Adrenal gland (tissue), 12 donors: ENCODE results near the gene ITIH3. TPM values are rescaled to one million over a fixed set of nuclear protein-coding genes. Genes with fewer than 3 reads are reported as not detected.

ENCODE experiments used
- DNase-seq, 7 donors: peaks; one replicate each; pipeline ENCODE4 v3.0.0-alpha.2; 2019 to 2020
- H3K27ac ChIP-seq, 5 donors: fragments of 200-600 bp; sonication (generic) in 4 of 5; 1 replicate in 3 of 5; 2 replicates in 2 of 5; pipeline versions ENCODE4 v1.5.1 to v1.8.0; 2016 to 2020; ENCODE audit warnings: mild to moderate bottlenecking in 1 of 5
- H3K27me3 ChIP-seq: fragments of 200-600 bp; 2 replicates; pipeline ENCODE4 v1.8.0; 2021
- H3K36me3 ChIP-seq, 2 donors: fragments of 200-600 bp; replicated peaks in 1 of 2; 1 replicate in 1 of 2; 2 replicates in 1 of 2; pipeline versions ENCODE4 v1.5.1 to v1.8.0; 2018 to 2022
- H3K4me1 ChIP-seq, 2 donors: fragments of 200-600 bp; replicated peaks in 1 of 2; 1 replicate in 1 of 2; 2 replicates in 1 of 2; pipeline versions ENCODE4 v1.5.1 to v1.8.0; 2018 to 2021
- H3K4me3 ChIP-seq, 4 donors: fragments of 200-600 bp; sonication (generic) in 3 of 4; one replicate each; pipeline ENCODE4 v1.5.1; 2016 to 2018
- H3K9me3 ChIP-seq, 3 donors: fragments of 200-600 bp; sonication (generic) in 1 of 3; replicated peaks in 1 of 3; 1 replicate in 2 of 3; 2 replicates in 1 of 3; pipeline versions ENCODE4 v1.5.1 to v1.8.0; 2016 to 2021
- POLR2A ChIP-seq, 2 donors: fragments of 450-650 bp; IDR thresholded peaks; one replicate each; pipeline ENCODE4 v1.6.1; 2017; ENCODE audit warnings: antibody characterized with exemption in 2 of 2, mild to moderate bottlenecking in 2 of 2, moderate library complexity in 1 of 2
- WGBS, 4 donors: extraction: QIAGEN DNeasy Blood & Tissue Kit in 2 of 4; methylation state at CpG; one replicate each; pipeline versions ENCODE4 v1.1.5 to v1.1.7; 2013 to 2017; 5-methylcytosine and 5-hydroxymethylcytosine counted together
- intact Hi-C, 2 donors: fragments of 100-400 bp; cut with DNase I; formaldehyde crosslinking; loops; one replicate each; pipeline versions ENCODE4 v1.14.1 to v1.15.0; 2022 to 2023
- microRNA-seq, 3 donors: library from miRNA; unstranded; fragments of <30 nt; microRNA quantifications; one replicate each; pipeline ENCODE4, GENCODE V29; 2017 to 2020
- polyA plus RNA-seq, 3 donors: library from polyadenylated mRNA; stranded (reverse); fragments of 200-250 nt in 2 of 3; fragments of 350-450 nt in 1 of 3; fragmentation: Illumina TruSeq in 1 of 3; extraction: RNeasy Lipid Tissue Mini Kit (QIAGEN cat#74804) in 1 of 3; gene quantifications; one replicate each; pipeline ENCODE4 v1.2.3, GENCODE V29; 2013 to 2014
- small RNA-seq, 2 donors: library from RNA; depleted of rRNA; stranded (forward); fragments of <200 nt; gene quantifications; one replicate each; pipeline ENCODE3, GENCODE V24; 2016
- total RNA-seq, 9 donors: library from RNA; depleted of rRNA in 4 of 9; stranded (reverse); fragments of >200 nt in 4 of 9; fragments of 120-200 nt in 1 of 9; fragmentation: NEBNext Ultra II Directional in 1 of 9; extraction: Animal tissue kit (Norgen Biotek cat#: 25700) in 1 of 9; gene quantifications; one replicate each; pipeline versions ENCODE4 v1.1.0 to v1.2.4, GENCODE V29; 2013 to 2023
- TF ChIP-seq, protein P1 (sequence below), 6 experiments: fragments of 450-650 bp in 4 of 6; fragments of 200-600 bp in 2 of 6; sonication (generic) in 1 of 6; IDR thresholded peaks; 1 replicate in 5 of 6; 2 replicates in 1 of 6; pipeline versions ENCODE4 v1.5.1 to v1.8.0; 2016 to 2021; ENCODE audit warnings: antibody characterized with exemption in 6 of 6, mild to moderate bottlenecking in 2 of 6, moderate library complexity in 1 of 6
- donor health status: healthy with polysubstance abuse.
- donor health status: Bipolar disorder and iron deficiency.
- donor health status: DM: yes; HTN: yes; CAD: no.
- donor health status: DM: no; HTN: no; CAD: no.
- donor health status: DM: no; HTN: no; CAD: no.
- donor health status: DM: yes; HTN: yes; CAD: no.

ITIH3 gene
- total and polyA plus RNA-seq, 12 donors, result 0.18 to 31.7 (median 3.2) TPM

GRCh38 chr3:52857133-52857532 lies 62.5 kb downstream of the ITIH3 start:
- Histone ChIP-seq H3K27me3 (no peaks in the 10 kb centered on the region), H3K36me3 (peaks cover 0 to 13% of the 10 kb centered on the region in 2 donors), H3K4me1 (peaks cover 0 to 12% of the 10 kb centered on the region in 2 donors), H3K27ac (no peak overlapping the region), H3K9me3 (no peaks in the 10 kb centered on the region), H3K4me3 (no peak overlapping the region)
- WGBS, 4 donors, result 79 to 87% (median 81%) methylated on average over 3 of the region's 3 CpGs
- TF ChIP-seq, protein P1, sequence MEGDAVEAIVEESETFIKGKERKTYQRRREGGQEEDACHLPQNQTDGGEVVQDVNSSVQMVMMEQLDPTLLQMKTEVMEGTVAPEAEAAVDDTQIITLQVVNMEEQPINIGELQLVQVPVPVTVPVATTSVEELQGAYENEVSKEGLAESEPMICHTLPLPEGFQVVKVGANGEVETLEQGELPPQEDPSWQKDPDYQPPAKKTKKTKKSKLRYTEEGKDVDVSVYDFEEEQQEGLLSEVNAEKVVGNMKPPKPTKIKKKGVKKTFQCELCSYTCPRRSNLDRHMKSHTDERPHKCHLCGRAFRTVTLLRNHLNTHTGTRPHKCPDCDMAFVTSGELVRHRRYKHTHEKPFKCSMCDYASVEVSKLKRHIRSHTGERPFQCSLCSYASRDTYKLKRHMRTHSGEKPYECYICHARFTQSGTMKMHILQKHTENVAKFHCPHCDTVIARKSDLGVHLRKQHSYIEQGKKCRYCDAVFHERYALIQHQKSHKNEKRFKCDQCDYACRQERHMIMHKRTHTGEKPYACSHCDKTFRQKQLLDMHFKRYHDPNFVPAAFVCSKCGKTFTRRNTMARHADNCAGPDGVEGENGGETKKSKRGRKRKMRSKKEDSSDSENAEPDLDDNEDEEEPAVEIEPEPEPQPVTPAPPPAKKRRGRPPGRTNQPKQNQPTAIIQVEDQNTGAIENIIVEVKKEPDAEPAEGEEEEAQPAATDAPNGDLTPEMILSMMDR (IDR thresholded peaks at IDR 0.05), result no peak
- TF ChIP-seq POLR2A (IDR thresholded peaks at IDR 0.05), result no peak
- no peak for DNase-seq
- intact Hi-C loops, result loop anchor here in 1 of 2 donors (10.0 kb wide), 1 partner anchor 78 kb away; no protein-coding TSS in a partner anchor

GRCh38 chr3:52857864-52858263 lies 63.3 kb downstream of the ITIH3 start:
- Histone ChIP-seq H3K27ac (no peak overlapping the region), H3K27me3 (no peaks in the 10 kb centered on the region), H3K36me3 (peaks cover 0 to 8% of the 10 kb centered on the region in 2 donors), H3K4me3 (no peak overlapping the region), H3K9me3 (no peaks in the 10 kb centered on the region), H3K4me1 (peaks cover 0 to 8% of the 10 kb centered on the region in 2 donors)
- 79 to 95% (median 93%) methylated on average over 5 of the region's 5 CpGs for WGBS, 4 donors
- DNase-seq, result no peak
- intact Hi-C loops, result loop anchor here in 1 of 2 donors (10.0 kb wide), 1 partner anchor 77 kb away; no protein-coding TSS in a partner anchor
- TF ChIP-seq, protein P1 (IDR thresholded peaks at IDR 0.05), result no peak
- TF ChIP-seq POLR2A (IDR thresholded peaks at IDR 0.05), result no peak

Small RNAs within 50 kb of the gene (microRNA-seq; reads per million reads assigned to microRNA genes)
- gene MIR8064, result 0 reads per million in 3 donors

Small RNAs within 50 kb of the gene (small RNA-seq; reads per million reads assigned to genes)
- 0 reads per million in 2 donors for gene MIR8064
- 0 reads per million in 2 donors for gene MUSTN1

Other genes starting within 250 kb of the ITIH3 start
- 100 to 1,000 TPM in 1 of 9 donors, 10 to 100 TPM in 8; 32.9 to 108 (median 48.8) TPM for gene PBRM1, start 108.9 kb upstream of the ITIH3 start, total RNA-seq
- 10 to 100 TPM in 2 of 3 donors, 1 to 10 TPM in 1; 4.2 to 23.4 (median 10.2) TPM for gene PBRM1, start 108.9 kb upstream of the ITIH3 start, polyA plus RNA-seq
- 10 to 100 TPM; 23.5 to 87.0 (median 54.2) TPM for gene GNL3, start 108.8 kb upstream of the ITIH3 start, total RNA-seq
- 100 to 1,000 TPM in 1 of 3 donors, 10 to 100 TPM in 2; 71.8 to 229 (median 95.2) TPM for gene GNL3, start 108.8 kb upstream of the ITIH3 start, polyA plus RNA-seq
- 100 to 1,000 TPM in 1 of 9 donors, 10 to 100 TPM in 8; 53.4 to 151 (median 65.5) TPM for gene GLT8D1, start 89.0 kb upstream of the ITIH3 start, total RNA-seq
- gene GLT8D1, start 89.0 kb upstream of the ITIH3 start, polyA plus RNA-seq, result 10 to 100 TPM; 49.1 to 98.9 (median 52.5) TPM
- gene SPCS1, start 88.7 kb upstream of the ITIH3 start, total RNA-seq, result 100 to 1,000 TPM; 114 to 409 (median 138) TPM
- 100 to 1,000 TPM in 1 of 3 donors, 10 to 100 TPM in 2; 42.2 to 259 (median 73.4) TPM for gene SPCS1, start 88.7 kb upstream of the ITIH3 start, polyA plus RNA-seq
- 10 to 100 TPM; 21.3 to 43.9 (median 30.3) TPM for gene NEK4, start 23.9 kb upstream of the ITIH3 start, total RNA-seq
- 10 to 100 TPM in 1 of 3 donors, 1 to 10 TPM in 2; 4.9 to 16.5 (median 8.0) TPM for gene NEK4, start 23.9 kb upstream of the ITIH3 start, polyA plus RNA-seq
- gene ITIH1, start 17.2 kb upstream of the ITIH3 start, total RNA-seq, result 1 to 10 TPM in 3 of 9 donors, under 1 TPM in 2, not detected in 4; 0.28 to 1.9 (median 1.3) TPM
- gene ITIH1, start 17.2 kb upstream of the ITIH3 start, polyA plus RNA-seq, result under 1 TPM; 0.34 to 0.60 (median 0.40) TPM
- gene ITIH4, start 35.9 kb downstream of the ITIH3 start, total RNA-seq, result 100 to 1,000 TPM in 2 of 9 donors, 10 to 100 TPM in 6, 1 to 10 TPM in 1; 6.4 to 221 (median 33.0) TPM
- gene ITIH4, start 35.9 kb downstream of the ITIH3 start, polyA plus RNA-seq, result 10 to 100 TPM; 10.6 to 71.6 (median 70.7) TPM
- gene MUSTN1, start 40.2 kb downstream of the ITIH3 start, total RNA-seq, result 1 to 10 TPM in 4 of 9 donors, under 1 TPM in 1, not detected in 4; 0.50 to 6.5 (median 1.8) TPM
- 100 to 1,000 TPM in 1 of 3 donors, 10 to 100 TPM in 1, 1 to 10 TPM in 1; 1.4 to 128 (median 79.3) TPM for gene MUSTN1, start 40.2 kb downstream of the ITIH3 start, polyA plus RNA-seq
- 10 to 100 TPM; 15.4 to 42.8 (median 21.4) TPM for gene STIMATE, start 102.8 kb downstream of the ITIH3 start, total RNA-seq
- gene STIMATE, start 102.8 kb downstream of the ITIH3 start, polyA plus RNA-seq, result 10 to 100 TPM; 15.4 to 28.2 (median 25.7) TPM